RPMI8226 (cell line): ENCODE data around the gene NPAS1.

Experiments used
- DNase-seq: peaks from one replicate; pipeline ENCODE4 v3.0.0-alpha.2; 2015

The NPAS1 gene

DNA sequence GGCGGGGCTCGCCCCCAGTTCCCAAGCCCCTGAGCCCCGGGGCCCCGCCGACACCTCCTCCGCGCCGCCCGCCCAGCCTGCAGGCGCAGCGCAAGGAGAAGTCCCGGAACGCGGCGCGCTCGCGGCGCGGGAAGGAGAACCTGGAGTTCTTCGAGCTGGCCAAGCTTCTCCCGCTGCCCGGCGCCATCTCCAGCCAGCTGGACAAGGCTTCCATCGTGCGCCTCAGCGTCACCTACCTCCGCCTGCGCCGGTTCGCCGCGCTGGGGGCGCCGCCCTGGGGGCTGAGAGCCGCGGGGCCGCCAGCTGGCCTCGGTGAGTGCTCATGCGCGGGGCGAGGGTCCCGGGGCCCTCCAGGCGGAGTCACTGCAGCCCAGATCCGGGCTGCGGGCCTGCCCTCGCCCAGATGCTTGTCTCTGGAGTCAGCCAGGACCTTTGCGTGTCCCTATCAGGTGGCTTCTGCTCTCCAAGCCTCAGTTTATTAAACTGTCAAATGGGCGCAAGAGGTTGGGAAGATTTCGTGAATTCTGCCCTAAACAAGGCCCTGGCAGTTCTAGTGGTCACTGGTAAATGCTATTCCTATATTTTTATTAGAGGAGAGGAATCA lies 2.0 kb downstream of the NPAS1 start:
- DNase-seq = no peak

DNA sequence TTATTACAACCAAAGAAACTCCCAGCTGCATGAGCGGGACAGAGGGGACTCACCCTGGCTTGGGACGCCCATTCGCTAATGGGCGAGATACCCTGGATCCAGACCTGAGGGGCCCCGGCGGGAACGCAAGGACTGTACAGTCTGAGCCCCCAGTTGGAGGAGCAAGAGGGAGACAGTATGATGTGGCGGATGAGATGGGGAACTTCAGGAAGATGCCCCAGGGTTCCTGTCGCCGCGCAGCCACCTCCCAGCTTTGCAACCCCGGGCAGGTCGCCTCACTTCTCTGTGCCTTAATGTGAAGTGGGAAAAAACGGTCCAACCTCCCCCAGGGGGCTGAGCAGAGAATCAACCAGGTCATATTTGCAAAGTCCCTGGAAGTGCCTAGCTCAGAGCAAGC lies 2.5 kb downstream of the NPAS1 start:
- no peak for DNase-seq

DNA sequence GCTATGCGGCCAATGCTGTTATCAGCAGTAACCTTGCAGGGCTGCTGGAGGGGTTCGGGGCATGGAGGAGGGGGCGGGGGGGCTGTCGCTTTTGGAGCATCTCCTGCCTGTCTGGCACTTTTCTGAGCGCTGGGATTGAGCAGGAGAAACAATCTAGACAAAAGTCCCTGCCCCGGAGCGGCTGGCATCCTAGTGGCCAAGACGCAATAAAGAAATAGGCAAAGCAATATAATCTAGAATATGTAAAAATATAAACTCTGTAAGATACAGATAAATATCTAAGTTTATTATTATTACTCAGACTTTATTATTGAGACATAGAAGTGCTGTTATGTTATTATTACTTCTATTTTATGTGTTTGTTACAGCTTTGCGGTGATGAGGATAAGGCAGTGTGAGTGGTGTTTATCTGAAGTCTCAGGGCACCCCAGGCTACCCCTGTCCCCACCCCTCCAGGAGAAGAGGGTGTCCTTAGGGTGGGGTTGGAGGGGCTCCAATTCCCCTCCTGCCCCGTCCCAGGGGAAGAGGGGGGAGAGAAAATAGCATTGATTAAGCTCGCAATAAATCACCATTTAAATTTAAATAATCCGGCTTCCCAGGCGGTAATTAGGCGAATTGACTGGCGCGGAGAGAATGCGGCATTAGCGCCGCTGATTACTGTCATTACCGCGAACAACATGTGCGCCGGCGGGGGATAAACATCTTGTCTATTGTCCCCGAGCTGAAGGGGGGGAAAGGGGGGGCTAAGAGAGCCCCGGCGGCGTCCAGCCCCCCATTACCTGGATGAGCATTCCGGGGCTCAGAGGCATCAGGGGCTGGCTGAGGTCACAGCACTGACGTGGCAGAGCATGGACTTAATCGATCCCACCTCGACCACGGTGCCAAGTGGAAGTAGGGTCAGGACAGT lies 3.2 kb downstream of the NPAS1 start:
- DNase-seq = no peak

DNA sequence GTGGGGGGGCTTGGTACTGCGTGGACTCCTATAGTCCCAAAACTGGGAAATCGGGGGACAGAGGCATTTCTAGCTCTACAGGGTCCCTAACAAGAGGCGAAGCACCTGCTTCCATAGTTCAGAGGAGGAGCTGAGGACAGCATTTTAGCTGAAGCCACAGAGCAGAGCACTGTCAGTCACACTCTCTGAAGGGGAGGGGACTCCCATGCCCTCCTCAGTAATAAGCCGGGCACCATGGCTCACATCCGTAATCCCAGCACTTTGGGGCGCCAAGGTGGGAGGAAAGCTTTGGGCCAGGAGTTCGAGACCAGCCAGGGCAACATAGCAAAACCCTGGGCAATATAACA lies 3.8 kb downstream of the NPAS1 start:
- peak; percentile 51 for DNase-seq

DNA sequence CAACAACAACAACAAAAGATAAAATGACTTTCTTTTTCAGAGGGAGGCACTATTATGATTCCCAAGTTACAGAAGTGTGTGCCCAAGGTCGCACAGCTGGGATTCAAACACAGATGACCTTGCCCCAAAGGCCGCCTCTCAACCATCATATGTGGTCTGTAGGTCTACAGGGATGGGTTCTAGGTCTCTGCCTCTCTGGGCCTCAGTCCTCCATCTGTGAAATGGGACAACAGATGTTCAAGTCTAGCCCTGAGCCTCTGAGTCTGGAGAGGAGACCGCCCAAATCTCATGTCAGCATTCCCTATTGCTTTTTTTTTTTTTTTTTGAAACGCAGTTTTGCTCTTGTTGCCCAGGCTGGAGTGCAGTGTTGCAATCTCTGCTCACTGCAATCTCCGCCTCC lies 4.9 kb downstream of the NPAS1 start:
- DNase-seq = no peak

DNA sequence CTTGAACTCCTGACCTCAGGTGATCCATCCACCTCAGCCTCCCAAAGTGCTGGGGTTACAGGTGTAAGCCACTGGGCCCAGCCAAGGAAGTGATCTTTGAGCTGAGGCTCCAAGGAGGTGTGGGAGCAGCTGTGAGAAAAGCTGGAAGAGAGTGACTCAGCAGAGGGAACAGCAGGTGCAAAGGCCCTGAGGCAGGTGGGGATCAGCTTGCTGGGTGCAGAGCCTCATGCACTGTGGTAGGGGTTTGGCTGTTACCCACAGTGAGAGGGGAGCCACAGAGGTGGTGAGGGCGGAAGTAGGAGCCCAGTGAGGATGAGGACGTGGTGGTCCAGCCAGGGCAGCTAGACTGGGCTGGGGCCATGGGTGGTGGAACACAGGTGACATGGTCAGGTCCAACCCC lies 6.5 kb downstream of the NPAS1 start:
- no peak for DNase-seq

DNA sequence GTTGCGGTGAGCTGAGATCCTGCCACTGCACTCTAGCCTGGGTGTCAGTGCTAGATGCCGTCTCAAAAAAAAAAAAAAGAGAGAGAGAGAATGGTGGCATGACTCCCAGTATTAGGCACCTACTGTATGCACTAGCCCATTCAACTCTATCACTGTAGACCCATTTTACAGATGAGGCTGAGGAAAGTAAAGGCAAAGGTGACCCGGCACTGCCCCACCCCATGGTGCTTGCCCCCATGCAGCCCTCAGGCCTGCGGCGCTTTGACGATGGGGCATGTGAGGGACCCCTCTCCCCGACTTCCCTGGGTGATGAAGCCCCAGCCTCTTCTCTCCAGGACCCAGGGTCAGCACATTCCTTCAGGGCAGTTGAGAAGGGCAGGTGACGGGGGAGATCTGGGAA lies 7.3 kb downstream of the NPAS1 start:
- no peak for DNase-seq

DNA sequence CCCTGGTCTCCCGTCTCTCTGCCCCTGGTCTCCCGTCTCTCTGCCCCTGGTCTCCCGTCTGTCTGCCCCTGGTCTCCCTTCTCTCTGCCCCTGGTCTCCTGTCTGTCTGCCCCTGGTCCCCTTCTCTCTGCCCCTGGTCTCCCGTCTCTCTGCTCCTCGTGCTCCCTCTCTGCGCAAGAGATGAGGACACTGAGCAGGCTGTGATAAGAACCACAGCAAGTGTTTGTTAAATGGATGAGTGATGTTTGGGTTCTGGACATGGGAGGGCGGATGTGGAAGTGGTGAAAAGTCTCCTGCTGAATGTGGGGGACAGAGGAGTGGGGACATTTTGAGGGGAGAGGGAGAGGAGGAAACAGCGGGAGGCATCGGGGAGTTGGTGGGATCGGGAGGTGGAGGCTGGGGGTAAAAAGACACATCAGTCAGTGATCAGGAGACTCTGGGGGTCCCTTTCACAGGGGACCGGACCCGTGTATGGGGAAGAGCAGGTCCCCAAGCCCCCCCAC lies 8.0 kb downstream of the NPAS1 start:
- no peak for DNase-seq

DNA sequence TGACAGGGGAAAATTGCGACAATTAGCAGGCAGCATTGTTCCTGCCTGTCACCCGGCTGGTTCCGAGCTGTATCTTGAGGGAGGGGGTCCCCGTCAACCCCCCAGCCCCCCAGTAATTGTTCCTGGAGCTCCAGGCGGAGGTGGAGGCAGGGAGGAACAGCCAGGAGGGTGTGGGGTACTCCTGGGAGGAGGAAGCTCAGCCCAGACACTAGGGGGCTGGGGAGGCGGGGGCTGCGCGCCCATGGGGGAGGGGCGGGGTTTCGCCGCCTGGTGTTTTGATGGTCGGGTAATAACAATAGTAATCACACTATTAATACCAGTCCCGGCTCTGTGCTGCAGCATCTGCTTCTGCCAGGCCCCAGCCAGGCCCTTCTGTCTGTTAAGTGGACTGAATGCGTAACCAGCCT lies 8.6 kb downstream of the NPAS1 start:
- no peak for DNase-seq

DNA sequence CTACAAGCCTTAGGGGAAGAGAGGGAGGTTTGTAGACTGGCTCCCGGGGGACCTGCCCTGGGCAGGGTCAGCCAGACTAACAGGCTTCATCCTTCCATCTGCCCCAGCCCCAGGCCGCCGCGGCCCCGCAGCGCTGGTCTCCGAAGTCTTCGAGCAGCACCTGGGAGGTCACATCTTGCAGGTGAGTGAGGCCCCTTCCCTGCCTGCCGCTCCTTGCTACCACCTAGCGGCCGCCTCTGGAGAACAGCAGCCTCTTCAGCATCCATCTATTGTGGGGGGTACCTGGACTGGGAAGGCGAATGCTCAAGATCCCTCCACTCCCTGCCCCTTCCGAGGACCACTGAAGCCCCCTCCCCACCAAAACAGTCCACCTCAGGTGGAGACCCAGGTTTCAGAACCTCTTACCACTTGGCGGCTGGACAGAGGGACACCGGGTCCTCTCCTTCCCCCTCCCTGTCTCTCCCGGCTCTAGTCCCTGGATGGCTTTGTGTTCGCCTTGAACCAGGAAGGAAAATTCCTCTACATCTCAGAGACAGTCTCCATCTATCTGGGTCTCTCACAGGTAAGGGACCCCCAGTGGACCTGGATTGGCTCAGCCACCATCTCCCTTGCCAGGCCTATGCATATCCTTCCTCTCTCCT lies 12.7 kb downstream of the NPAS1 start:
- DNase-seq = peak; percentile 69

DNA sequence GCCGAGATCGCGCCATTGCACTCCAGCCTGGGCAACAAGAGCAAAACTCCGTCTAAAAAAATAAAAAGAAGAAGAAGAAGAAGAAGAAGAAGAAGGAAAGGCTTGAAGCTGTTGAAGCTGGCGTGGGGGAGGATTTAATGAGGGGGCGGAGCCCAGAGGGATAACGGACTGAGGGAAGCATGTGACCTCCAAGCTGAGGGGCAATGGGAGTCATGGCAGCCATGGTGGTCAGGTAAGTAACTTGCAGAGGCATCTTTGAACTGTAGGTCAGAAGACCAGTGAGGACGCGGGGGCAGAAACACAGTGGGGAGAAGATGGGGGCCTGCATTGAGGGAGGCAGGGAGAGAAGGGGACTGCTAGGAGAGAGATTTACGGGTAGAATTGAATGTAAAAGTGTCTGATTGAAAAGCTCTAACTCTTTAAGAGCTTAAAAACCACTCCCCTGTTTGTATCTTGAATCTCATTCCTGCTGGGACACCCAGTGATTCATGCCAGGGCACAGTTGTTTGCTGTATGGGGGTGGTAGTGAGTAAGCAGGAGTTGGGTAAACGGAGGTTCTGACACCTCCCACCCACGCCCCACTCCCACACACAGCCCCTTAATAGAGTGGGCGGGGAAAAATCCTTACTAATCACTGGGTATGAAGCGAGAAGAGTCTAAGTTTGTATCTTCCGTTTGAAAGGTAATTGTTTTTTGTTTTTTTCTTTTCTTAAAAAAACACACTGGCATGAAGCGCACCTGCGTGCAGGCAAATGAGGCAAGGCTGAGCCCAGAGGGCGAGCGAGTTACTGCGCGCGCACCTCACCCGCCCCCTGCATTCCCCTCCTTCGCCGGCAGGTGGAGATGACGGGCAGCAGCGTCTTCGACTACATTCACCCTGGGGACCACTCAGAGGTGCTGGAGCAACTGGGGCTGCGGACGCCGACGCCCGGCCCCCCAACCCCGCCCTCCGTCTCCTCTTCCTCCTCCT lies 15.8 kb downstream of the NPAS1 start:
- peak; percentile 82 for DNase-seq

DNA sequence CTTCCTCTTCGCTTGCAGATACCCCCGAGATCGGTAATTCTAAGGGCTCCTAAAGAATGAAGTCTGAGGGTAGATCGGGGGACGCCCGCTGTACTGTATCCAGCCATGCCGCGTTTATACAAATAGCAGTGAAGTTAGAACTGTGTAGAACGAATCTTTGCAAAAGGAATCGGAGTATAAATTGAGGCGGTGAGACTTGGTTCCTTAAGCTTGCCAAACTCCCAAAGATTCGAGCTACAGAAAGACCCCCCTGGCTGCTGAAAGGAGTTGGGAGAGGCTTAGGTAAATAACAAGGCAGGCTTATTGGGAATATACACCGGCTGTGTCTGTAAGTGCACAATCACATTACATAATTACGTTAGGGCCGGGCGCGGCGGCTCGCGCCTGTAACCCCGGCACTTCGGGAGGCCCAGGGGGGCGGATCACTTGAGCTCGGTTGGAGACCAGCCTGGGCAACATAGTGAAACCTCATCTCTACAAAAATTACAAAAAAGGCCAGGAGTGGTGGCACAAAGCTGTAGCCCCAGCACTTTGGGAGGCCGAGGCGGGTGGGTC lies 16.5 kb downstream of the NPAS1 start:
- no peak for DNase-seq

DNA sequence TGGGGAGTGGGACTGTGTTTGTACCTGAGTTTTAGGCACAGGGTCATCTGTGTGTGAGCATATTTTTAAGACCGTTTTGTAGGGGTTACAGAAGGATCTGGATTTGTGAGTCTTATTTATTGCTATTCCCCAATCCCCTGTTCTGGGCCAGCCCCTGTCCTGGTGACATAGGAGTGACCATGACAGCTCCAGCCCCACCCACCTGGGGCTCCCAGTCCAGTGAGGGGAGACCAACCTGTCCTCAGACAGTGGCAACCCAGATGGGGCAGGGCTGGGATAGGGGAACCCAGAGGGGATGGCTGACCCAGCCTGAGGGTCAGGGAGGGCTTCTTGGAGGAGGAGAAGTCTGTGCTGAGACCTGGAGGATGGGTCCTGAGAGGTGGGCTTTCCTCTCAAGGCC lies 18.1 kb downstream of the NPAS1 start:
- no peak for DNase-seq

DNA sequence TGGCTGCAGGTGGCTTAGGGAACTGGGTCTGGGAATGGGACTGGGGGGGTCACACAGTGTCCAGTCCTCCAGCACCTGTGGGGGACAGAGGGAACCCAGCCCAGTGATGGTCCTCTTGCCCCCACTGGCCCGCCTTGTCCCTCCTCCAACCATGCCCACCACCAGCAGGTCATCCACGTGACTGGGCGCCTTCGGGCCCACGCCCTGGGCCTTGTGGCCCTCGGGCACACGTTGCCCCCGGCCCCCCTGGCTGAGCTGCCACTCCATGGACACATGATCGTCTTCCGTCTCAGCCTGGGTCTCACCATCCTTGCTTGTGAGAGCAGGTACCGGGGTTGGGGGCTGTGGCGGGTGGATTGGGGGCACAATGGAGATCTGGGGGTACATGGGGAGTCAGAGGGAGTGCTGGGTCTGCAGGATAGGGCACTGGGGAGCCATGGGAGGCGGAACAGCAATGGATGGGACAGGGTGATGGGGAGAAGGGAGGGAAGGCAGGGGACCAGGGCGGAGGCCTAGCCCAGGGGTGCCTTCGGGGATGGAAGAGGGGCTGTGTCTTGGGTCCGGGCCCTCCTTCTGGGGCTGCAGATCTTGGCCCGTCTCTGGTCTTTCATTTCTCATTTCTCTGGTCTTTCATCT lies 19.7 kb downstream of the NPAS1 start:
- DNase-seq = no peak

DNA sequence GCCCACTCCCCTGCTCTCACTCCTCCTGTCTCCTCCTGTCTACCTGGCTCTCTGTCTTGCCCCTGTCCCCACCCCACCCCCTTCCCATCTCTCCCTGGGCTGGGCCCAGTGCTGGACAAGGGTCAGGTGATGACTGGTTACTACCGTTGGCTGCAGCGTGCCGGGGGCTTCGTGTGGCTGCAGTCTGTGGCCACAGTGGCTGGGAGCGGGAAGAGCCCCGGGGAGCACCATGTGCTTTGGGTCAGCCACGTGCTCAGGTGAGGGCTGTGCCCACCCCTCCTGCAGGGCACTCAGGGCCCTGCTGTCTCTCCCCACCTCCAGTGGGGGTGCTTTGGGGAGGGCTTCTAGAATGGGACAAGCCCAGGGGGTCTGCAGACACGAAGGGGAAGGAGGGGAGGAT lies 21.2 kb downstream of the NPAS1 start:
- DNase-seq = no peak

DNA sequence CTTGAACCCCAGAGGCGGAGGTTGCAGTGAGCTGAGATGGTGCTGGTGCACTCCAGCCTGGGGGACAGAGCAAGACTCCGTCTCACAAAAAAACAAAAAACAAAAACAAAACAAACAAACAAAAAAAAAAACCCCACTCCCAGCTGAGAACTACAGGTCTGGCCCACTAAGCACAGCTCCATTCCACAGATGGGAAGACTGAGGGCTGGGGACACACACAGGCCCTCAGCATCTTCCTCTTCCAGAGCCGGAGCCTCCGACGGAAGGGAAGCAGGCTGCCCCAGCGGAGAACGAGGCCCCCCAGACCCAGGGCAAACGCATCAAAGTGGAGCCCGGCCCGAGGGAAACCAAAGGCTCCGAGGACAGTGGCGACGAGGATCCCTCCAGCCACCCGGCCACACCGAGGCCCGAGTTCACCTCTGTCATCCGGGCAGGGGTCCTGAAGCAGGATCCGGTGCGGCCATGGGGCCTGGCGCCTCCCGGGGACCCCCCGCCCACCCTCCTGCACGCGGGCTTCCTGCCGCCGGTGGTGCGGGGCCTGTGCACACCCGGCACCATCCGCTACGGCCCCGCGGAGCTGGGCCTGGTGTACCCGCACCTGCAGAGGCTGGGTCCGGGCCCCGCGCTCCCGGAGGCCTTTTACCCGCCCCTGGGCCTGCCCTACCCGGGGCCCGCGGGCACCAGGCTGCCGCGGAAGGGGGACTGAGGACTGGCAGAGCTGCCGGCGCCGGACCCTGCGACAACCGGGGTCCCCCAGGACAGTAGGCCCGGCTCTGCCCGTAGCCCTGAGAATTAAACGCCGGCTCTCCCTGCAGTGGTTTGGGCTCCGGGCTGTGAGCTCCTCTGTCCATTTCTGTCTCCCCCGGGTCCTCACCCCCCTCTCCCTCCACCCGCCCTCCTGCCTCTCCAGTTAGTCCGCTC lies 25.6 kb downstream of the NPAS1 start:
- no peak for DNase-seq

DNA sequence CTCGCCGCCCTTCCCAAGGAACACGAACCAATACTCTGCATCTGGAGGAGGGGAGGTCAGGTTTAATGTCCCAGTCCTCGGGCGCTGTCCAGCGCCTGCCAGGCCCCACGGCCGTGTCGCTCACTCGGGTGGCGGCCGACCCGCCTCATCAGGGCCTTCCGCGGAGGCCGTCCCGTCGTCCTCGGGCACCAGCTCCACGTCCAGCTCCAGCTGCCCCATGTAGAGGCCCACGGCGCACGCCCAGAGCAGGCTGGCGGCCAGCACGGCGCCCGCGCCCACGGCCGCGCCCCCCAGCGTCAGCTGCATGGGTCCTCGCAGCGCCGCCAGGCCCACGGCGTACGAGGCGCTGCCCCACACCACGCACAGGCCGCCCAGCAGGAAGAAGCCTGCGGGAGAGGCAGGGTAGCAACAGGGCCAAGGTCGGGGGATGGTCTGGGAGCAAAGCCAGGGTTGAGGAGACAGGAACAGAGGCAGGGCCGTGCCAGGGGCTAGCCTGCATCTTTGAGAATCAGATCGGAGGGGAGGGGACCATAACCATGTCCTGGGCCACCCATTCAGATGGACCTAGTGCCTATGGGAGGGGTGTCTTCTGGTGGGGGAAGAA lies 26.3 kb downstream of the NPAS1 start:
- DNase-seq = no peak

DNA sequence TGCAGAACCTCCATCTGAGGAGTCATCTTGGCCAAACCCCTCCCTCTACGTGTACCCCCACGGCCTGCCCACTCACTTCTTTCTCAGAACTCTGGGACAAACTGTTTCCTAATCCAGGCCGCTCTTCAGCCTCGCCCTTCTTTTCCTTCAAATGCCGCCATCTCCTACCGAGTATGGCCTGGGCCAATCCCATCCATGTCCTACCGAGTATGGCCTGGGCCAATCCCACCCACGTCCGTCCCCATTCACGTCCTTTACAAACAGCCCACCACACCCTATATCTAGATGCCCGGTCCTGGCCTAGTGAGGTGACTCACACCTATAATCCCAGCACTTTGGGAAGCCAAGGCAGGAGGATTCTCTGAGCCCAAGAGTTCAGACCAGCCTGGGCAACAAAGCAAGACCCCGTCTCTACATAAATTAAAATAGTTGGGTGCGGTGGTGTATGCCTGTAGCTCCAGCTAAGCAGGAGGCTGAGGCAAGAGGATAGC lies 27.7 kb downstream of the NPAS1 start:
- no peak for DNase-seq

DNA sequence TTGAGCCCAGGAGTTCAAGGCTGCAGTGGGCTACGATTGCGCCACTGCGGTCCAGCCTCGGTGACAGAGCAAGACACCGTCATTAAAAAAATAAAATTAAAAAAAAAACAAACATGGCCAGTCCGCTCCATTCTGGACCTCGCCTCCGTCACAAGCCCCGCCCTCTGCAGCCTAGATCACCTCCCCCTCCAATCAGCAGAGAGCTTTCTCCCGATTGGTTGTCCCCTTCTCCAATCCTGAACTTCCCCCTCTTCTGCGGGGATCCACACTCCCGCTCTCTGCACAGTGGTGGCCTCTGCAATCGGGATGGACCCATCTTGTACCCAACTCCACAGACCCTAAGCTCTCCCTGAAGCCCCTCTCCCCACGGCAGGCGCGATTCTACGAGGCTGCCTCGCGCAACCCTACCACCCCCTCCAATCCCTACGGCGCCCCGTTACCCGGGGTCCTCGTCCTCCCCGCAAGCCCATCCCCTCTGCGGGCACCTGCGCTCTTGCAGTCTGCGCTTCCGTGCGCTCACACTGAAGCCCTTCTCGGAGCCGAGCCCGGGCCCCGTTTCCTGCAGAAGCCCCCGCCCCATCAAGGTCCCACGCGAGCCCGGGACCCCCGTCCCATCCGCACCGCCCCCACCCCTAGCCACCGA lies 28.2 kb downstream of the NPAS1 start:
- DNase-seq = peak; percentile 61

DNA sequence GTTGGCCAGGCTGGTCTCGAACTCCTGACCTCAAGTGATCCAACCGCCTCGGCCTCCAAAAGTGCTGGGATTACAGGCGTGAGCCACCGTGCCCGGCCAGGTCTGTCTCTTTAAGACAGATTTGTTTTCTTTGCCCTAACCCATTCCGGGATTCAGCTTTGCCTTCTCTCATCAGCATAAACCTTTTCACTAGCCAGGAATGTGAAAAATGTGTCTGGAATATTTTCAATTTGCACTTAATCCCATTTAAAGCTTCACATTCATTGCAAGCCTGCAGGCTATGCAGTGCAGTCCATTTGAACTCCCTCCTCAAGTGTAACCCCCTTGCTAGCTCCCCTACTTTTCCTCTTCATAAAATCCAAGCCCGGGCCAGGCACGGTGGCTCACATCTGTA lies 29.7 kb downstream of the NPAS1 start:
- DNase-seq = no peak
